Measurements from ENCODE around the gene SLC6A3.
"Not testable (repeated sequence)": the region's sequence is repeated elsewhere in the genome, so short reads cannot be mapped to it uniquely, and the experiment has no call there.

SLC6A3 gene

GRCh38 chr5:1476181-1476966, 31.1 kb upstream of the SLC6A3 start:
- no peaks in the 10 kb centered on the region for H3K27me3 ChIP-seq (ENCODE audit: insufficient read depth, poor library complexity, severe bottlenecking)
- no peak for DNase-seq (ENCODE audit: low read depth in 1 of 2, low spot score in 1 of 2)
- H3K4me3 ChIP-seq (replicated peaks; ENCODE audit: insufficient read depth, low read length) = no peak overlapping the region
- H3K27ac ChIP-seq (replicated peaks) = peak overlapping the region; percentile 52
- TF ChIP-seq SPI1 (IDR thresholded peaks at IDR 0.05; ENCODE audit: borderline replicate concordance, low read depth) = no peak
- TF ChIP-seq, protein P1, sequence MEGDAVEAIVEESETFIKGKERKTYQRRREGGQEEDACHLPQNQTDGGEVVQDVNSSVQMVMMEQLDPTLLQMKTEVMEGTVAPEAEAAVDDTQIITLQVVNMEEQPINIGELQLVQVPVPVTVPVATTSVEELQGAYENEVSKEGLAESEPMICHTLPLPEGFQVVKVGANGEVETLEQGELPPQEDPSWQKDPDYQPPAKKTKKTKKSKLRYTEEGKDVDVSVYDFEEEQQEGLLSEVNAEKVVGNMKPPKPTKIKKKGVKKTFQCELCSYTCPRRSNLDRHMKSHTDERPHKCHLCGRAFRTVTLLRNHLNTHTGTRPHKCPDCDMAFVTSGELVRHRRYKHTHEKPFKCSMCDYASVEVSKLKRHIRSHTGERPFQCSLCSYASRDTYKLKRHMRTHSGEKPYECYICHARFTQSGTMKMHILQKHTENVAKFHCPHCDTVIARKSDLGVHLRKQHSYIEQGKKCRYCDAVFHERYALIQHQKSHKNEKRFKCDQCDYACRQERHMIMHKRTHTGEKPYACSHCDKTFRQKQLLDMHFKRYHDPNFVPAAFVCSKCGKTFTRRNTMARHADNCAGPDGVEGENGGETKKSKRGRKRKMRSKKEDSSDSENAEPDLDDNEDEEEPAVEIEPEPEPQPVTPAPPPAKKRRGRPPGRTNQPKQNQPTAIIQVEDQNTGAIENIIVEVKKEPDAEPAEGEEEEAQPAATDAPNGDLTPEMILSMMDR (IDR thresholded peaks at IDR 0.05; ENCODE audit: insufficient read depth, low read length) = no peak
- TF ChIP-seq POLR2AphosphoS5 (IDR thresholded peaks at IDR 0.05; ENCODE audit: low read depth) = no peak
- TF ChIP-seq REST (IDR thresholded peaks at IDR 0.05; ENCODE audit: insufficient replicate concordance, low read depth) = no peak
- TF ChIP-seq GABPA (IDR thresholded peaks at IDR 0.05; ENCODE audit: low read depth) = no peak

- not testable (repeated sequence) for H3K4me3 ChIP-seq (replicated peaks; ENCODE audit: insufficient read depth, low read length); H3K27me3 ChIP-seq (ENCODE audit: insufficient read depth, poor library complexity, severe bottlenecking); H3K27ac ChIP-seq (replicated peaks); DNase-seq (ENCODE audit: low read depth in 1 of 2, low spot score in 1 of 2)
These were observed 30.3 kb upstream of the SLC6A3 start for GRCh38 chr5:1475544-1475900.

DNA sequence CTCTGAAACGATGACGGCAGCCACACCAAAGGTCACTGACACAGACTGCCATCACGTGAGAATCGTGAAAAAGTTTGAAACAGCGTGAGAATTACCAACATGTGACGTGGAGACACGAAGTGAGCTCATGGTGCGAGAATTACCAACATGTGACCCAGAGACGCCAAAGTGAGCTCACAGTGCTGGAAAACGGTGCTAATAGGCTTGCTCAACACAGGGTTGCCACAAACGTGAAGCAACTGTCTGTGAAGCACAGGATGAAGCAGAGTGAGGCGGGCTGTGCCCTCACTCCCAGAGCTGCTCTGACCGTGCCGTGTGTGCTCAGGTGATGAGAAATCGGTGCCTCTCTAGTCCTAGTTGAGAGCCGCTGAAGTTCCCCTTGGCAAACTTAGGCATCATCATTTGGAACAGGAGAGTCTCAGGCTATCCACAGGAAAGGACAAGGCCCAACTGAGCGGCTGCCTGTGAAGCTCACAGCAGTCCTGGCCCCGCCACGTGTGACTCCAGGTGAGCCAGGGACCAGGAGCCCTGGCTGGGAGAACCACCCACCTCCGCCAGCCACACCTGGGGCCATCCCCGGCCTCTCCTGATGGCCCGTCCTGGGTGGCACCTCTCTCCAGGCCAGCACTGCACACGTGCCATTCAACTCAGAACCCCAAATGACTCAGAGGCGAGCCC, 29.8 kb upstream of the SLC6A3 start:
- peak in 1 of 2 experiments; percentile 79 for DNase-seq (ENCODE audit: low read depth in 1 of 2, low spot score in 1 of 2)
- TF ChIP-seq SPI1 (IDR thresholded peaks at IDR 0.05; ENCODE audit: borderline replicate concordance, low read depth) (no peak), GABPA (IDR thresholded peaks at IDR 0.05; ENCODE audit: low read depth) (no peak), REST (IDR thresholded peaks at IDR 0.05; ENCODE audit: insufficient replicate concordance, low read depth) (no peak), POLR2AphosphoS5 (IDR thresholded peaks at IDR 0.05; ENCODE audit: low read depth) (no peak)
- TF ChIP-seq, protein P1 (IDR thresholded peaks at IDR 0.05; ENCODE audit: insufficient read depth, low read length) = no peak
- Histone ChIP-seq H3K27me3 (ENCODE audit: insufficient read depth, poor library complexity, severe bottlenecking) (no peaks in the 10 kb centered on the region), H3K27ac (replicated peaks) (no peak overlapping the region; the same call in 1 of the 2 replicates), H3K4me3 (replicated peaks; ENCODE audit: insufficient read depth, low read length) (no peak overlapping the region)

DNA sequence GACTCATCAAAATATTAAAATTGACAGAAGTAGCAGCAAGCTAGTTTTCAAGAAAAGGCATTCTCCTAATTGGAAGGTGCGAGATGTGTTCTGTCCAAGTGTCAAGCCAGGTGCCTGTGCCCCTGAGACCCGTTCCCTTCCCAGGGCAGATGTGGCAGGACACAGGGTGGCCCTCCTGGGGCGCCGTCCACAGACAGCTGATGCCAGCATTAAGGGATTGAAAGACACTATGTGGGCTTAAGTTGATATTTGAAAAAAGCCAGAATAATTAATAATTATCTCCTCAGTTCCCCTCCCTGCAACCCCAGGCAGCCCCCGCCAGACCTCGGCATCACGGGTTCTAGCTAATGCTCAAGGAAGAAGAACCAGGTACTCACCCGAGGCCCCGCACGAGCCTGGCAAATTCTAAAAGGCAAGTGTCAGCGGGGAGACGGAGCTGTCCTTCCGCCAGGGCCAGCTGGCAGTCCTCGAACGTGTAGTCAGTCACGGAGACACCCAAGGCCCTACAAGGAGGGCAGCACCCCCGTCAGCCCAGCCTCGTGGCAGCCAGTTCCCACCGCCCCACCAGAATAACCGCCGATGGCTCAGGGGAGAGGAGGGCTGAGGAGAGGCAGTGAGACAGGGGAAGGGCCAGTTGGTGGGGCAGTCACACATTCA, 29.1 kb upstream of the SLC6A3 start:
- Histone ChIP-seq H3K27me3 (ENCODE audit: insufficient read depth, poor library complexity, severe bottlenecking) (no peaks in the 10 kb centered on the region), H3K4me3 (replicated peaks; ENCODE audit: insufficient read depth, low read length) (no peak overlapping the region), H3K27ac (replicated peaks) (no peak overlapping the region)
- DNase-seq (ENCODE audit: low read depth in 1 of 2, low spot score in 1 of 2) = no peak
- TF ChIP-seq SPI1 (IDR thresholded peaks at IDR 0.05; ENCODE audit: borderline replicate concordance, low read depth) = no peak
- TF ChIP-seq, protein P1 (IDR thresholded peaks at IDR 0.05; ENCODE audit: insufficient read depth, low read length) = no peak
